Right renal pelvis (tissue), 4 donors: ENCODE results near the gene PRKAR1B. TPM values are rescaled to one million over a fixed set of nuclear protein-coding genes. Genes with fewer than 3 reads are reported as not detected.
"Not testable (repeated sequence)": the region's sequence is repeated elsewhere in the genome, so short reads cannot be mapped to it uniquely, and the experiment has no call there.

Experiments
- DNase-seq, 4 donors: peaks; one replicate each; pipeline ENCODE4 v3.0.0-alpha.2; 2013; ENCODE audit warnings: low read depth in 4 of 4, low spot score in 3 of 4, missing footprints in 1 of 4
- polyA plus RNA-seq, 4 donors: library from polyadenylated mRNA; unstranded; fragments of 120-200 nt; gene quantifications; one replicate each; pipeline ENCODE4 v1.2.1, GENCODE V29; 2013; ENCODE audit not compliant: insufficient read length in 4 of 4

Gene PRKAR1B
- polyA plus RNA-seq, 4 donors, result 34.7 to 47.2 (median 36.6) TPM

DNA sequence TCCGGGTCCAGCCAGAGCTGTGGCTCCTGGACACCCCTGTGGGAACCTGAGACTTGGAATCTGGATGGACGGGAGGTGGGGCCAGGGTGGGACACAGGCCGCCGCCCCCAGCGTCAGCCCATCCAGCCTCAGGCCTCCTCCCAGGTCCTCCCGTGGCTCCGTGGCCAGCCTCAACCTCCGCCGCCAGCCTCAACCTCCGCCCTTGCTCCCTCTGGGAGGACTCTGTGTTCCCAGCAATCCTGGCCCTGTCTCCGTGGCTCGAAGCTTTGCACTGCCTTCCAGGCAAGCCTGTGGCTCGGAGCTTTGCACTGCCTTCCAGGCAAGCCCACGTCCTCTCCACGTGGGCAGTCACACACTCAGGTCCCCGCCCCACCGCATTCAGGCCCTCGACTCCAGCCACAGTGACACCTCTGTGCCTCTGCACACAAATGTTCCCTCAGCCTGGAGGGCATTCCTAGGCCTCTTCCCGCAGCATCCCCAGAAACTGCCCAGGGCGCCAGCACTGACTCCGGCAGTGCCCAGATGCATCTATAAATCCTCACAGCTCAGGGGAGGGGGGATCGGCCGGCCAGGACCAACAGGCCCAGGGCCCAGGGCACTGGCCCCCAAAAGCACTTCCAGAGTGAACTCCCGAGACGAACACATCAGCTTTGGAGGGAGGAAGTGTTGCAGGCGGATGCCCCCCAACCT lies 162.8 kb downstream of the PRKAR1B start:
- no peak for DNase-seq

- no peak for DNase-seq
Measured at GRCh38 chr7:563629-564170, 163.4 kb downstream of the PRKAR1B start.

GRCh38 chr7:562789-563628 lies 164.1 kb downstream of the PRKAR1B start:
- DNase-seq, result no peak

GRCh38 chr7:562374-562675 lies 164.8 kb downstream of the PRKAR1B start:
- no peak for DNase-seq

DNA sequence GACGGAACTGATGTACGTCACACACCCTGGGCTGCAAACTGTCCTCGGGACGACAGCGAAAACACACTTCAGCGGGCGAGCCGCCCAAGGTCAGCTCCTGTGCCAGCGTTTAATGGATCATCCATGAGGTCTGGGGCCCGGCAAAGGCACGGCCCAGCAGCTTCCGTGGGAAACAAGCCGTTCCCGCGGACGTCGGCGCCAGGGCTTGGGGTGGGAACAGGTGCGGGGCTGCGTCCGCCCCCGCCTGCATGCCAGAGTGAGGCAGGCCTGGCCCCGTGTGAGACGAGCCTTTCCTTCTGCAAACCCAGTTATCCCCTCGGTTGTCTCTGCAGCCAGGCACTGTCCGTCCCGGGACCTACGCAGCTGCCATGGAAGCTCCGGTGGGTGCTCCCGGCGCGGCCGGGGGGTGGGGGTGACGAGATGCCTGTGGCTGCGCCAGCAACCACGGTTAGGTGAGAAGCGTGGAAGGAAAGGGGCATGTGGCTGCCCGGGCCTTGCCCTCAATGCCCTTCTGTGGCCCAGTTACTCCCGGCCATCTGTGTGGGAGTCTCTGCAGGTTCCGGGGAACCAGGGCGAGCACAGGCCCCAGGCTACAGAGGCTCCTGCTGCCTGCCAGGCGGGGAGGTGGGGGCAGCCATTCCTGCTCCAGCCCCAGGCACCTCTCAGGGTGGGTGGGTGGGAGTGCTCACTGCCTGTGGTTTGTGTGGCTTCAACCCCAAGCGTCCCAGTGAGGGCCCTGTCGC lies 165.3 kb downstream of the PRKAR1B start:
- peak in 2 of 4 donors; percentile 61 to 75 for DNase-seq

GRCh38 chr7:560966-561630 lies 166.0 kb downstream of the PRKAR1B start:
- no peak for DNase-seq

DNA sequence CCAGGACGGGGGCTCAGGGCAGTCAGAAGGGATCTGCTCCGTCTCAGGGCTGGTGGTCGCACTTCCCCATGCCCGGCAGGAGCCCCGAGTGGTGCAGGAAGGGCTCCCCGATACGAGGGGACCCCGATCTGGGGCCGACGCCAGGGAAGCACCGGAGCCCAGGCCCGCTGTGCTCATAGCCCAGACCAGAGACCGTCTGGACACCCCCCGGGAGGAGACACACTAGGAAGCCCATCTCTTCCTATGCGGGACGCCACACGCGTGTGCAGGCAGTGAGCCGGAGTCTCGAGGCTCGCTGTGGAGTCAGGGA lies 167.7 kb downstream of the PRKAR1B start:
- DNase-seq, result no peak

DNA sequence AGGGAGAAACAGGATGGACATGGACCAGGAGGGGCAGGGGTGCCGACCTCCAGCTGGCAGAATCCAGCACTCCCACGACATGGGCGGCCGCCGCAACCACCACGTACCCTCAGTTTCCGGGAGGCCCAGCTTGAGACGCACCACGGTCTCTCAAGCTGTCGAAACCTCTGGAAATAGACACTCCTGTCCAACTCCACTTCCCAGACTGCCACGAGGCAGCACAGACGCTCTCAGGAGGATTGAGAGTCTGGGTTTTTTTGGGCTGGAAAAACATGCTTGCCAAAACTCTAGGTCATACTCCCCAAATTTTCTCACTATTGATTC lies 169.6 kb downstream of the PRKAR1B start:
- no peak for DNase-seq

DNA sequence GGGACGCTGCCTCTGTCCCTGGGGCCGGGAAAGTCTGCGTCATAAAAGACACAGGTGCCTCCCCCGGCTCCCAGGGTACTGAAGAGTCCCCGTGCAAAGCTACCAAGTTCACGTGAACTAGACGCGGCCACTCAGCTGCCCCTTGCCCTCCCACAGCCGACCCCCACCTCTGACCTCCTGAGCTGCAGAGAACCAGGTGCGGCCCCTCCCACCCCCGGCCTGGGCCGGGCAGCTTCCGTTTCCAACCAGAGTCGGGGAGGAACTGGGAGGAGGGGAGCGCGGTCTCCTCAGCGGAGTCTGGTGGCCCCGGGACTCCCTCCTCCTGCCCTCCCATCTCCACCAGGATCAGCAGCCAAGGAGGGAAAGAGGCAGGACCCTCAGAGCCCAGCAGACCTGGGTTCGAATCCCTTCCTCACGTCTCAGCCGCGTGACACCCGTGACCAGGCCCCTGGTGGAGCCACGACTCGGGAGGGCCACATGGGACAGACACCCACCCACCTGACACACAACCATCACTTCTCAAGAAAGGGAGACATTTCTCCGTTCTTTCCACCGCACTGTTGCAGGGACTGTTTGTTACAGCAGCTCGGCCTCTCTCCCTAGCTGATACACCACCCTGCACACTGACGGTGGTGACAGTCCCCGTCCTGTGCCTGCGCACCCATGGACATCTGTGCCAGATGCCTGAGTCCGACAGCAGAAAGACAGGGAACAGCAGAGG lies 170.1 kb downstream of the PRKAR1B start:
- no peak for DNase-seq

GRCh38 chr7:556291-556826 lies 170.7 kb downstream of the PRKAR1B start:
- no peak for DNase-seq

DNA sequence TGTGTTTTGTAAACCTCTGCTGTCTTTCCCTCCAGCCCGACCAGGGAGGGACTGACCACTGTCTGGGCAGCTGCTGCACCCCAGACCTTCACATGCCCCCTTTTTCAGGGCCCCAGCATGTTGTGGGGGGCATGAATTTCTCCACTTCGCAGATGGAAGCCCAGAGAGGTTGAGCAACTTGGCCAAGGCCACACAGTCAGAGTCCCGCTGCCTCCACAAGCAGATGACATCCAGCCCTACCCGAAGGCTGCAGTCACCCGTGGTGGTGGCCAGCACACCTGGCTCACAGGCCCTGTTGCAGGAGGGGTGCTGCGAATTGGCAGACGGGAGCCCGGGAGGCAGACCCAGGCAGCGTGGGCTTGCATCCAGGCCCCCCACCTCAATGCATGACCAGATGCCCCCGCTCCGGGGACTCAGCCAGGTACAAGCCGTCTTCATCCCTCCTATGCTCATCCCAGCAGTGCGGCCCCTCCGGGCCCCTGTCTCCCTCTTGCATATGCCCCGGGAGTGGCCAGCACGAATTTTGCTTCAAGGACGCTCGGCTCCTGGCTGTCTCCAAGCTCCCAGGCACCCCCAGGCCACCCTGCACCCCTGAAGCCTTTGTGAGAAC lies 171.4 kb downstream of the PRKAR1B start:
- no peak for DNase-seq

DNA sequence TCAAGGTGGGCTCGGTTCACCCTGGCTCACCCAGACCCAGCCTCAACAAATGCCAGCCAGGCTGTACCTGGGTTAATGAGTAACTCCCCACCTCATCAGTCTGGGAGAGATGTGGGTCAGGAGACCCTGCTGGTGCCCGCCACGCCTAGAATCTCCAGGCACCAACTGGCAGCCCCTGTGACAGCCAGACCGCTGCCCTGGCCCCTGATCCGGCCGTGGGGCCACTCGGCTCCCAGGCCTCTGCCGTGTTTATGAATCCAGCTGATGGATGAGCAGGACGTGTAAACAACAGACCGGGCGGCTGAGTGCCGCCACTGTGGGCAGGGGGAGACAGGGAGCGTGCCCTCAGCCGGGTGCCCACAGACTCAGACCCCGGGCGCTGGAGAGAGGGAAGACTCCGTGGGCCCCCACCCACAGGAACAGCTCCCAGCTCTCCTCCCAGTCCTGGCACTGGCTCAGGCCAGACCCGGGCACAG lies 173.4 kb downstream of the PRKAR1B start:
- no peak for DNase-seq

GRCh38 chr7:552868-553635 lies 174.0 kb downstream of the PRKAR1B start:
- no peak for DNase-seq

- DNase-seq, result not testable (repeated sequence)
Measured at GRCh38 chr7:552151-552867, 174.8 kb downstream of the PRKAR1B start.

GRCh38 chr7:551615-551970 lies 175.5 kb downstream of the PRKAR1B start:
- DNase-seq, result not testable (repeated sequence)

- DNase-seq, result no peak
Measured at GRCh38 chr7:550881-551614, 176.0 kb downstream of the PRKAR1B start.

DNA sequence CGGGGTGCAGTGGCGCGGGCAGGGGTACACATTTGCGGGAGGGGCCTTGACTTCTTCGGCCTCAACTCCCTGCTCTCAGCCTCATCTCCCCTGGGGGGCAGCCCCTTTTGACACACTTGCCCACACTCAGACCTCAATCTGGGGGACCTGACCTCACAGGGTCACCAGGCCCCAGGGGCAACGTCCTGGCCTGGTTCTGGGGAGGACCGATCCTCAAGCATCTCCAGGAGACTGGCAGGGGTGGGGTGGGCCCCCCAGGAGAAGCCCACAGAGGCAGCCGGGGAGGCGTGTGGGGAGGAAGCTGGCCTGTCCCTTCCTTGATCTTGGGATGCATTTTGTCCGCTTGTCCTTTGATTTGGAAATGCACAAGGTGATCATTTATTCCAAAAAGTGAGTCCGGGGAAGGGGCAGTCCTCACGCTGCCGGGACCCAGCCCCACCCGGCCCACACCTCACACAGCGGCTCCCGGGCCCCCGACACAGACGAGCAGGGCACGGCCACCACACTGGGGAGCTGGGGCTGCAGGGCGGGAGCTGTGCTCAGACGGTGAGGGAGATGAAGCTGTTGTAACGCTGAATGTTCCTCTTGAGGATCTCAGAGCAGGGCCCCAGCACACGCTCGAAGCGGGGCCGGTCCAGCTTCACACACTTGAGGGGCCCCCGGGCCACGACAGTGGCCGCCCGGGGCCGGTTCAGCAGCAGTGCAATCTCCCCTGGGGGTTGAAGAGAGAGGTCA lies 177.0 kb downstream of the PRKAR1B start:
- DNase-seq, result no peak
